ENCODE results near the gene TULP1. TPM values are rescaled to one million over a fixed set of nuclear protein-coding genes. Genes with fewer than 3 reads are reported as not detected.

The TULP1 gene
- polyA plus RNA-seq, 1 donor, result 1.2 TPM

DNA sequence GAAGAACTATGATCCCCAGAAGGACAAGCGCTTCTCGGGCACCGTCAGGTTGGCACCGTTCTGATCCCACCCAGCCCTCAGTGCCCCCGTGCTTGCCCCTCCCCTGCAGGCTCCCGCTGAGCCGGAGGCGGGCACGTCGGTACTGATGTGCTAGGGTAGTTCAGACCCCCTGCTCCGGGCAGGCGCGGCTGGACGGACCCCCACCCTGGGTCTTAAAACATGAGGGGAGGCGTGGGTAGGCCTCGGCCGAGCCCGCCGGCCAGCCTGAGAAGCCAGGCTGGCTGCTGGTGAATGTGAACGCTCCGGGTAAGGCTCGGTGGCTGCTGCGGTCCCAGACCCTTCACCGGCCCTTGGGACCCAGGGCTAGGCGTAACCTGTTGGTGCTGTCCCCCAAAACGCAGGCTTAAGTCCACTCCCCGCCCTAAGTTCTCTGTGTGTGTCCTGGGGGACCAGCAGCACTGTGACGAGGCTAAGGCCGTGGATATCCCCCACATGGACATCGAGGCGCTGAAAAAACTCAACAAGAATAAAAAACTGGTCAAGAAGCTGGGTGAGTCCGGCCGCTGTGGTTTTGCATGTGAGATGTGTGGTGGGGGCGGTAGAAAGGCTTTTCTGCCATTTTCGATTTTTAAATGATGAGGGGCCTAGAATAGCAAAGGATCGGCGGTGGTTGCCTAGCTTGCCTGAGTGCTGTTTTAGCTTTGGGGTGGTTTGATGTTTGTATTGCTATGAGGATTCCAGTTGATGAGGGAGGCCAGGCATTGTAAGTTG is 43.5 kb downstream of the TULP1 start:
- peaks cover 20% of the 10 kb centered on the region for H3K4me1 ChIP-seq (ENCODE audit: control insufficient read depth, insufficient read depth, low read length)
- H3K27ac ChIP-seq (ENCODE audit: low read length), result peak overlapping the region; percentile 77
- H3K9me3 ChIP-seq (ENCODE audit: control insufficient read depth, low read depth, low read length), result peaks cover 3% of the 10 kb centered on the region
- WGBS (ENCODE audit: insufficient coverage, low lambda C conversion rate), result no CpG with 5 or more reads among the region's 37 CpGs
- no peaks in the 10 kb centered on the region for H3K27me3 ChIP-seq (ENCODE audit: control insufficient read depth, insufficient read depth, low read length)
- H3K4me3 ChIP-seq (ENCODE audit: low read length), result peak overlapping the region; percentile 92
- H3K36me3 ChIP-seq (ENCODE audit: control insufficient read depth, insufficient read depth, low read length), result peaks cover 60% of the 10 kb centered on the region
- no peak for DNase-seq

DNA sequence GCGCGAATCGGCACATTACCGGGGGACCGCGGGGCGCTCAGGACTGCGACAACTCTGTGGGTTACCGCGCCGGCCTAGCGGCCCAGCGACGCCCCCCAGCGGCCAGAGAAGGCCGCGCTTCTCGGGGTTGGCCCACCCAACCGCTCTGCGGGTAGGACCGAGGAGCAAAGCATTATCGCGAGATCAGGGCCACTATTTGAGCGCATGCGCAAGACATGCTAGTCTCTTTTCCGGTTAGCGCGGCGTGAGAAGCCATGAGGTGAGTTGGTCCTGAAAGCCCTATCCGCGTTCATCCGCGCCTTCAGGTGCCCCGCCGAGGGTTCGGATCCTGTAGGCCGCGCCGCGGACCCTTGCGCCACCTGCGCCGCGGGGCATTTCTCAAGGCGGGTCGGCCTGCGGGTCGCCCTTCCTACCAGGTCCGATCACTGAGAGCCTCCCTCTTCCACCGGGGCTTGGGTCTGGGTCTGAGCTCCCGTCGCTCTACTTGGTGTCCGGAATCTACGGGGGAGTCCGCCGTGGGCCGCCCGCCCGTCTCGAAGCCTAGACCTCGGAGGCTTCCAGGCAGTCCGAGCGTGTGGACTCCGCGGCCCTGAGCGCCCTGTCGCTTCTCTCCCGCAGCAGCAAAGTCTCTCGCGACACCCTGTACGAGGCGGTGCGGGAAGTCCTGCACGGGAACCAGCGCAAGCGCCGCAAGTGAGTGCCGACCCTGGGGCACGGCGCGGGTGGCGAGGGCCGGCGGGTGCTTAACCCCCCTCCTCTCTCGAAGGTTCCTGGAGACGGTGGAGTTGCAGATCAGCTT is 44.3 kb downstream of the TULP1 start, which contains the start of gene RPL10A:
Gene RPL10A (plus strand): TSS at position 221 of the 799 bp plus-strand sequence. CDS start 34 bp downstream, at position 255.
- Histone ChIP-seq H3K27me3 (ENCODE audit: control insufficient read depth, insufficient read depth, low read length) (no peaks in the 10 kb centered on the region), H3K36me3 (ENCODE audit: control insufficient read depth, insufficient read depth, low read length) (peaks cover 52% of the 10 kb centered on the region), H3K4me1 (ENCODE audit: control insufficient read depth, insufficient read depth, low read length) (peaks cover 20% of the 10 kb centered on the region), H3K27ac (ENCODE audit: low read length) (peak within 1 kb of the TSS; percentile 77), H3K9me3 (ENCODE audit: control insufficient read depth, low read depth, low read length) (peaks cover 3% of the 10 kb centered on the region), H3K4me3 (ENCODE audit: low read length) (peak within 1 kb of the TSS; percentile 92)
- DNase-seq, result peak; percentile 97
- no CpG with 5 or more reads among the region's 86 CpGs for WGBS (ENCODE audit: insufficient coverage, low lambda C conversion rate)

DNA sequence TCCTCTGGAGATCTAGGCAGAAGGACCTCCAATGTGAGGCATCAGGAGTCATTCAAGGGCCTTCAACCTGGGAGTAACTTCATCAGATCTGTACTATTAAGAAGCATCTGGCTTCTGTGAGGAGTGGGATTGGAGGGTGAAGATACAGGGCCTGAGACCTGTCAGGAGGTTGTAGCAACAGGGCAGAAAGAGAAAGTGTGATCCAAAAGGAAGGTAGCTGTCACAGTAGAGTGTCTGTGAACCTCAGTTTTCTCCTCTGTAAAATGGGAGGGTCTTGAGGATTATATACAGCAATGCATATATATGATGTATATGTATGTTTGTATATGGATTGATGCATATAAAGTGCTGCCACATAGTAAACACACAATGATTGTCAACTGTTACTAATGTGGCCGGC is 47.0 kb downstream of the TULP1 start:
- WGBS (ENCODE audit: insufficient coverage, low lambda C conversion rate), result no CpG with 5 or more reads among the region's 1 CpG
- Histone ChIP-seq H3K27me3 (ENCODE audit: control insufficient read depth, insufficient read depth, low read length) (no peaks in the 10 kb centered on the region), H3K9me3 (ENCODE audit: control insufficient read depth, low read depth, low read length) (peaks cover 3% of the 10 kb centered on the region), H3K36me3 (ENCODE audit: control insufficient read depth, insufficient read depth, low read length) (peaks cover 47% of the 10 kb centered on the region), H3K27ac (ENCODE audit: low read length) (no peak overlapping the region), H3K4me1 (ENCODE audit: control insufficient read depth, insufficient read depth, low read length) (peaks cover 13% of the 10 kb centered on the region), H3K4me3 (ENCODE audit: low read length) (no peak overlapping the region)
- DNase-seq, result no peak

DNA sequence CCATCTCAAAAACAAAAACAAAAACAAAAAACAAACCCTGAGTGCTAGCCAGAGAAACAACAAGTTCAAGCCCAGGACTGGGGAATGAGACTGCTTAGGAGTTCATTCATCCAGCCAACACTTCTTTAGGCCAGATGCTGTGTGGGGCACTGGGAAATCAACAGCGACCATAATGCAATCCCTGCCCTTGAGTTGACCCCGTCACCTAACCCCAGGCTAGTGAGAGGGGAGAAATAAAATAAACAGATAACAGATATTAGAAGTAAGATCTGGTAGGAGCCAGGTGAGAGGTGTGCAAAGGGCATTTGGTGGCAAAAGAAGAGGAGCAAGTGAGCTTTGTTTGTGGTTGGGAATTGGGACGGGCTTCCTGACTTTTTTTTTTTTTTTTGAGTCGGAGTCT is 49.4 kb downstream of the TULP1 start:
- Histone ChIP-seq H3K27me3 (ENCODE audit: control insufficient read depth, insufficient read depth, low read length) (no peaks in the 10 kb centered on the region), H3K9me3 (ENCODE audit: control insufficient read depth, low read depth, low read length) (peaks cover under 1% of the 10 kb centered on the region), H3K27ac (ENCODE audit: low read length) (no peak overlapping the region), H3K36me3 (ENCODE audit: control insufficient read depth, insufficient read depth, low read length) (peaks cover 44% of the 10 kb centered on the region), H3K4me3 (ENCODE audit: low read length) (no peak overlapping the region), H3K4me1 (ENCODE audit: control insufficient read depth, insufficient read depth, low read length) (peaks cover 4% of the 10 kb centered on the region)
- no peak for DNase-seq
- no CpG with 5 or more reads among the region's 4 CpGs for WGBS (ENCODE audit: insufficient coverage, low lambda C conversion rate)

DNA sequence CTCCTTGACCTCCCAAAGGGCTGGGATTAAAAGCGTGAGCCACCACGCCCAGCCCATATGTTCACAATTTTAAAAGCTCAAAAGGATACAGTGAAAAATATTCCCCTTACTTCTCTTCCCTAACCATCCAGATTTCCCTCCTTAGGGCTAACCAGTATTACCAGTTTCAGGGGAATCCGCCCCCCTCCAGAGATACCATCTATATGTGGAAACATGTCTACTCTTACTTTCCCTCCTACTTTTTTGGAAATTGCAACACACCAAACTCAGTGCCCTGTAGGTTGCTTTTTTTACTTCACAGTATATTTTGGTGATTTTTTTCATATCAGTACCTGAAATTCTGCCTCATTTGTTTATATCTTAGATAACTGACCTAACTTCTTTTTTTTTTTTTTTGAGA is 51.4 kb downstream of the TULP1 start:
- Histone ChIP-seq H3K4me3 (ENCODE audit: low read length) (no peak overlapping the region), H3K27ac (ENCODE audit: low read length) (no peak overlapping the region), H3K27me3 (ENCODE audit: control insufficient read depth, insufficient read depth, low read length) (no peaks in the 10 kb centered on the region), H3K4me1 (ENCODE audit: control insufficient read depth, insufficient read depth, low read length) (no peaks in the 10 kb centered on the region), H3K36me3 (ENCODE audit: control insufficient read depth, insufficient read depth, low read length) (peaks cover 58% of the 10 kb centered on the region), H3K9me3 (ENCODE audit: control insufficient read depth, low read depth, low read length) (no peaks in the 10 kb centered on the region)
- no peak for DNase-seq
- no CpG with 5 or more reads among the region's 3 CpGs for WGBS (ENCODE audit: insufficient coverage, low lambda C conversion rate)

DNA sequence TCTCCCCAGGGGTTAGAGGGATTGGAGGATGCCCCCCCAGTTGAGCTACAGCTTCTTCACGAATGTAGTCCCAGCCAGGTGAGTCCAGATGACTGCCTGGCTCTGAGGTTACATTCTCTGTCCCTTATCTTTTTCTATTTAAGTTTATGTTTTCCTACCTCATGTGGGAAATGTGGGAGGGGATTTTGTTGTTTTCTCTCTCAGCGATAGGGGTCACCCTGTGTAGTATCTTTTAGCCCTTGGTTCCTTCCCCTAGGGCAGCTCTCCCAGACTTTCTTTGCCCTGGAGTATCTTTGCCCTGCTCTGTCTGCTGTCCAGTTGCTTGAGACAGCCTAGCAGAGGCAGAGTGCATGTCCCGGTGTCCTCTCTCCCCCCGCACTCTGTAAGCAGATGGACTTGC is 54.8 kb downstream of the TULP1 start:
- no CpG with 5 or more reads among the region's 4 CpGs for WGBS (ENCODE audit: insufficient coverage, low lambda C conversion rate)
- peaks cover 11% of the 10 kb centered on the region for H3K4me1 ChIP-seq (ENCODE audit: control insufficient read depth, insufficient read depth, low read length)
- peaks cover 53% of the 10 kb centered on the region for H3K36me3 ChIP-seq (ENCODE audit: control insufficient read depth, insufficient read depth, low read length)
- no peak for DNase-seq
- H3K4me3 ChIP-seq (ENCODE audit: low read length), result no peak overlapping the region
- H3K27ac ChIP-seq (ENCODE audit: low read length), result no peak overlapping the region
- no peaks in the 10 kb centered on the region for H3K9me3 ChIP-seq (ENCODE audit: control insufficient read depth, low read depth, low read length)
- no peaks in the 10 kb centered on the region for H3K27me3 ChIP-seq (ENCODE audit: control insufficient read depth, insufficient read depth, low read length)

DNA sequence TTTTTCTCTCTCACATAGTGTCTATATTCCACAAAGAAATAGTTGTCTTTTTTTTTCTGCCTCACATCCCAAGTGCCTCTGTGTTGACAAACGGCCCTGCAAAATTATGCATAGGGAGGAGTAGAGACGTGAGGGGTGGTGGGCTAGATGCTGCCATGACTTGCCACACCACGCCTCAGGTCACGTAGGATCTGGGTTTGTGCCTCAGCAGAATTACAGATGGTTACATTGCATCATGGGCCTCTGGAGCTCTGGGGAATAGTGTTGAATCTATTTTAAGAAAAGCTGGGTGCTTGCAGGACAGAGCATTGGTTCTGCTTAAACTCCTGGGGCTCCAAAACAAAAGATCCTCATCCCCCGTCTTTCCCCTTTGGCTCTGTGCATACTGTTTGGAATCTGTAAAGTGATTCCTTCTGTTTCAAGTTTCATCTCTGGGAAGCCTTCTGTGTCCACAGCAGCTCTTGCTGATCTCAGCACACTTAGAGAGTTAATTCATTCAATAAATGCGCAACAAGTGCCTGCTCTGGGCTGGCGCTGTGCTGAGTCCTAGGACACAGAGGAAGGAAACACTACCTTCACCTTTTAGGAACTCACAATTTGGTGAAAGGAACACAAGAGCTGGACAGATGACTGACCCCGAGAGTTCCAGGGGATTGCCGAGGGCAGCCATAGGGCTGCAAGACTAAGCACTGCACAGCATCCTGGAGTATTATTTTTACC is 58.1 kb downstream of the TULP1 start:
- Histone ChIP-seq H3K27me3 (ENCODE audit: control insufficient read depth, insufficient read depth, low read length) (no peaks in the 10 kb centered on the region), H3K36me3 (ENCODE audit: control insufficient read depth, insufficient read depth, low read length) (peaks cover 30% of the 10 kb centered on the region), H3K4me1 (ENCODE audit: control insufficient read depth, insufficient read depth, low read length) (peaks cover 19% of the 10 kb centered on the region), H3K4me3 (ENCODE audit: low read length) (no peak overlapping the region), H3K9me3 (ENCODE audit: control insufficient read depth, low read depth, low read length) (no peaks in the 10 kb centered on the region), H3K27ac (ENCODE audit: low read length) (no peak overlapping the region)
- no peak for DNase-seq
- WGBS (ENCODE audit: insufficient coverage, low lambda C conversion rate), result no CpG with 5 or more reads among the region's 9 CpGs

DNA sequence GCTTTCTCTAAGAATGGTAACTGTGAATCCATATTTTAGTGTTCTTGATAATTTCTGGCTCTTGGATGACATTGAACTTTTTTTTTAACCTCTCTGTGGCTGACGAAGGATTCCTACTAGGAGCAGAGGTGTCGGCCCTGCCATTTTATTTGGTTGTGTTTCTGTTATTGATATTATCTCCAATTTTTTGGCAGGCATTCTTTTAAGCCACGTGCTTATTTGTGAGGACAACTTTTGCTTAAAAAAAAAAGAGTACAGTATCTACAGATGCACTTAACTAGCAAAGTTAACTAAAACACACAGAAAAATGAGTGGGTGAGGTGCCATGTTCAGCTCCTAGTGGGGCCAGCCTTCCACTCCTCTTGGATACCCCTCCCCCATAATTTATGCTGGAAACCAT is 59.5 kb downstream of the TULP1 start:
- Histone ChIP-seq H3K27ac (ENCODE audit: low read length) (no peak overlapping the region), H3K4me1 (ENCODE audit: control insufficient read depth, insufficient read depth, low read length) (peaks cover 19% of the 10 kb centered on the region), H3K27me3 (ENCODE audit: control insufficient read depth, insufficient read depth, low read length) (no peaks in the 10 kb centered on the region), H3K9me3 (ENCODE audit: control insufficient read depth, low read depth, low read length) (no peaks in the 10 kb centered on the region), H3K36me3 (ENCODE audit: control insufficient read depth, insufficient read depth, low read length) (peaks cover 25% of the 10 kb centered on the region), H3K4me3 (ENCODE audit: low read length) (peak overlapping the region; percentile 64)
- 35% methylated on average over 2 of the region's 3 CpGs for WGBS (ENCODE audit: insufficient coverage, low lambda C conversion rate)
- DNase-seq, result no peak

DNA sequence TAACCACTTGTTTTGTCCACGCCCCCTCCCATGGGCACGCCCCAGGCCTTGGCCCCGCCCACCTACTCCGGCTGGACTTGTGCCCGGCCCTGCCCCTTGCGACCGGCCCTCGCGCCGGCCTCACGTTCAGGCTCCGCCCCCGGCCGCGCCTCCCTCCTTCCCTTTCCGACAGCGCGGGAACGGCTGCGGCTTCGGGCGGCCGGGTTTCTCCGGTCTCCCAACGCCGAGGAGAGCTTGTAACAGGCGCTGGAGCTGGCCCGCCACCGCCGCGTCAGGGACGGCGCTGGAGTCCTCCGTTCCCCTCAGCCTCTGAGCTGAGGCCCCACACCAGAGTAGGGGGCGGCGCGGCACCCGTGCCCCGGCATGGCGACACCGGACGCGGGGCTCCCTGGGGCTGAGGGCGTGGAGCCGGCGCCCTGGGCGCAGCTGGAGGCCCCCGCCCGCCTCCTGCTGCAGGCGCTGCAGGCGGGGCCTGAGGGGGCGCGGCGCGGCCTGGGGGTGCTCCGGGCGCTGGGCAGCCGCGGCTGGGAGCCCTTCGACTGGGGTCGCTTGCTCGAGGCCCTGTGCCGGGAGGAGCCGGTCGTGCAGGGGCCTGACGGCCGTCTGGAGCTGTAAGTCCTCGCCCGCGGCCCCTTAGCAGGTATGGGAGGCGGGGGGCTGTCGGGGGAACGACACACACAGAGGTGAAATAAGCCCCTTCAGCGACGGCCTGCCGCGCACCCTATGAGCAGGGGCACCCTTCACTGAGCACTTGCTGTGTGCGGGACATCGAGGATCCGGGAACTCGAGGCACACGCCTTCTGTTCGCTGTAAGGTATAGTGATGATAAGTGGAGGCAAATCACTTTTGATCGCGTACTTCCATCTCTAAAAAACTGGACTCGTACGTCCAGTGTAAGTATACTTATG is 60.3 kb downstream of the TULP1 start, which contains the start of gene FANCE:
Gene FANCE (plus strand): TSS at position 156 of the 908 bp plus-strand sequence. CDS start 208 bp downstream, at position 364.
- H3K9me3 ChIP-seq (ENCODE audit: control insufficient read depth, low read depth, low read length), result no peaks in the 10 kb centered on the region
- WGBS (ENCODE audit: insufficient coverage, low lambda C conversion rate), result 10% methylated on average over 2 of the region's 87 CpGs
- H3K27ac ChIP-seq (ENCODE audit: low read length), result peak within 1 kb of the TSS; percentile 78
- no peaks in the 10 kb centered on the region for H3K27me3 ChIP-seq (ENCODE audit: control insufficient read depth, insufficient read depth, low read length)
- peaks cover 17% of the 10 kb centered on the region for H3K36me3 ChIP-seq (ENCODE audit: control insufficient read depth, insufficient read depth, low read length)
- DNase-seq, result peak; percentile 94 to 96
- peaks cover 19% of the 10 kb centered on the region for H3K4me1 ChIP-seq (ENCODE audit: control insufficient read depth, insufficient read depth, low read length)
- H3K4me3 ChIP-seq (ENCODE audit: low read length), result peak within 1 kb of the TSS; percentile 64
